Activated naive CD4-positive, alpha-beta T cell treated with anti-CD3 and anti-CD28 coated beads, Interleukin-2, amount 50 U/mL, for 24 hours (primary cell): ENCODE measurements around the gene RNF144A.
"Not testable (repeated sequence)": the region's sequence is repeated elsewhere in the genome, so short reads cannot be mapped to it uniquely, and the experiment has no call there.

Source experiments
- H3K27ac Mint-ChIP-seq: one replicate; pipeline ENCODE4 v1.8.0; 2021; ENCODE audit warnings: mild to moderate bottlenecking, mixed read lengths
- H3K27me3 Mint-ChIP-seq: one replicate; pipeline ENCODE4 v1.8.0; 2021; ENCODE audit warnings: mixed read lengths
- H3K36me3 Mint-ChIP-seq: one replicate; pipeline ENCODE4 v1.8.0; 2021; ENCODE audit warnings: mixed read lengths
- H3K4me1 Mint-ChIP-seq: one replicate; pipeline ENCODE4 v1.8.0; 2021; ENCODE audit warnings: mixed read lengths
- H3K4me3 Mint-ChIP-seq: one replicate; pipeline ENCODE4 v1.8.0; 2021; ENCODE audit warnings: mild to moderate bottlenecking, mixed read lengths
- H3K9me3 Mint-ChIP-seq: one replicate; pipeline ENCODE4 v1.8.0; 2021; ENCODE audit warnings: mixed read lengths

The RNF144A gene

DNA sequence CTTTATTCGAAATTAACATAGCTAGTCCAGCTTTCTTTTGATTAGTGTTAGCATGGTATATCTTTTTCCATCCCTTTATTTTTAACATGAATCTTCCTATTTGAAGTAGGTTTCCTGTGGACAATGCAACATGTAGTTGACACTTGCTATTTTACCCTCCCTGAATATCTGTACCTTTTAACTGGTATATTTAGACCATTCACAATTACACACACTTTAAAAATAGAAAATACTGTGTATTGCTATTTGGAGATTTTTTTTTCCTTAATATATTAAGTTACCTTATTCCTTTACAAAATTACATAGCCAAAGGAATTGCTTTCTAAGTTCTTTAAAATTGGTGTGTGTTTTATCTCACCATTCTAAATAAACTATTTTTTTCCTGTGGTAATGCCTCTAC, 15.0 kb downstream of the RNF144A start:
- H3K9me3 Mint-ChIP-seq, result no peaks in the 10 kb centered on the region
- peaks cover 15% of the 10 kb centered on the region for H3K36me3 Mint-ChIP-seq
- no peak overlapping the region for H3K27ac Mint-ChIP-seq
- H3K27me3 Mint-ChIP-seq, result no peaks in the 10 kb centered on the region
- peak overlapping the region; percentile 2 for H3K4me3 Mint-ChIP-seq
- H3K4me1 Mint-ChIP-seq, result peaks cover 80% of the 10 kb centered on the region

DNA sequence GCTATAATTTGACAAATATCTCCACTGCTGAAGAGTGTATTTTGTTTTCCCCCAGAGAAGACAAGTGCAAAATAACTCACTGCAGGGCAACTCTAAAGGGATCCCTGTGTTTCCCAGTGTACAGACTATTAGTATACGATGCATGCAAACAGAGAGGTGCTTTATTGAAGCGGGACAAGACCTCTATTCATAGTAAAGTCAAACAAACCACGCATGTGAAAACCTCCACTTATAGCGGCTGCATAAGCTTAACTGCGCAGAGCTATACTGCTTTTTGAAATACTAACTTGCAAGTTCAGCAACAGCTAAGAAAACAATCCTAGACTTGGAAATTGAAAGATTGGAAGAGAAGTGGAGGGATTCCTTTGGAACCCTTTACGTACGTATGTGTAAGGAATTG, 15.6 kb downstream of the RNF144A start:
- Mint-ChIP-seq H3K4me1 (peaks cover 83% of the 10 kb centered on the region), H3K36me3 (peaks cover 14% of the 10 kb centered on the region), H3K27me3 (no peaks in the 10 kb centered on the region), H3K9me3 (no peaks in the 10 kb centered on the region), H3K27ac (peak overlapping the region; percentile 61), H3K4me3 (no peak overlapping the region)

DNA sequence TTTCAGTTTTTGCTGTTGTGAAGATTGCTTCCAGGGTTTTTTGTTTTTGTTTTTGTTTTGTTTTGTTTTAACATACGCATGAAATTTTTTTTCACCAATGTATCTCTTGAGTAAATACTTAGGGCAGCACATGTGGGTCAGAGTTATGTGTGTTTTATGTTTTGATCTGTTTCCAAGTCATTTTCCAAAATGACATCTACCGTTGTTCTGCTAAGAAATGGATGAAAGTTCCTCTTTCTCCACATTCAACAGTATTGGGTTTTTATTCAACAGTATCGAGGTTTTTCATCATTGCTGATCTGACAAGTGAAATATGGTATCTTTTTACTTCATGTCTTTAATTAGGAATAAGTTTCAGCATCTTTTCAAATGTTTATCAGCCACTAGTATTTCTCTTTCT, 16.7 kb downstream of the RNF144A start:
- Mint-ChIP-seq H3K4me3 (peak overlapping the region; percentile 37), H3K36me3 (peaks cover 9% of the 10 kb centered on the region), H3K4me1 (peaks cover 79% of the 10 kb centered on the region), H3K27ac (peak overlapping the region; percentile 77), H3K27me3 (no peaks in the 10 kb centered on the region), H3K9me3 (no peaks in the 10 kb centered on the region)

DNA sequence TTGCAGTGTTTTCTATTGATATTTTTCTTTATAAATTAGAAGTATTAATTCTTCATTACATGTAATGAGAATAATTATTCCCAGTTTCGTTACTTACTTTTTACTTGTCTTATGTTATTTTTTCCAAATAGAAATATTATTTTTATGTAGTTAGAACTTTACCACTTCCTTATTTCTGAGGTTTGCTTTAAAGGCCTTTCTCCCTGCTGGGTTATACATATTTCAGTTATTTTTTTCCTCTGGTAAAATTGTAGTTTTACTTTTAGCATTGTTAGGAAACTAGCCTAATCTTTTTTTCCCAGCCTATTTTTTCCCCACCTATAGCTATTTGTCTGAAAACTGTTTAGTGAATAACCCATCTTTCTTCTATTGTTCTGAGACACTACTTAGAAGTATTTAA, 17.1 kb downstream of the RNF144A start:
- peak overlapping the region; percentile 1 for H3K4me3 Mint-ChIP-seq
- peaks cover 79% of the 10 kb centered on the region for H3K4me1 Mint-ChIP-seq
- peaks cover 9% of the 10 kb centered on the region for H3K36me3 Mint-ChIP-seq
- H3K9me3 Mint-ChIP-seq, result no peaks in the 10 kb centered on the region
- no peak overlapping the region for H3K27ac Mint-ChIP-seq
- no peaks in the 10 kb centered on the region for H3K27me3 Mint-ChIP-seq

DNA sequence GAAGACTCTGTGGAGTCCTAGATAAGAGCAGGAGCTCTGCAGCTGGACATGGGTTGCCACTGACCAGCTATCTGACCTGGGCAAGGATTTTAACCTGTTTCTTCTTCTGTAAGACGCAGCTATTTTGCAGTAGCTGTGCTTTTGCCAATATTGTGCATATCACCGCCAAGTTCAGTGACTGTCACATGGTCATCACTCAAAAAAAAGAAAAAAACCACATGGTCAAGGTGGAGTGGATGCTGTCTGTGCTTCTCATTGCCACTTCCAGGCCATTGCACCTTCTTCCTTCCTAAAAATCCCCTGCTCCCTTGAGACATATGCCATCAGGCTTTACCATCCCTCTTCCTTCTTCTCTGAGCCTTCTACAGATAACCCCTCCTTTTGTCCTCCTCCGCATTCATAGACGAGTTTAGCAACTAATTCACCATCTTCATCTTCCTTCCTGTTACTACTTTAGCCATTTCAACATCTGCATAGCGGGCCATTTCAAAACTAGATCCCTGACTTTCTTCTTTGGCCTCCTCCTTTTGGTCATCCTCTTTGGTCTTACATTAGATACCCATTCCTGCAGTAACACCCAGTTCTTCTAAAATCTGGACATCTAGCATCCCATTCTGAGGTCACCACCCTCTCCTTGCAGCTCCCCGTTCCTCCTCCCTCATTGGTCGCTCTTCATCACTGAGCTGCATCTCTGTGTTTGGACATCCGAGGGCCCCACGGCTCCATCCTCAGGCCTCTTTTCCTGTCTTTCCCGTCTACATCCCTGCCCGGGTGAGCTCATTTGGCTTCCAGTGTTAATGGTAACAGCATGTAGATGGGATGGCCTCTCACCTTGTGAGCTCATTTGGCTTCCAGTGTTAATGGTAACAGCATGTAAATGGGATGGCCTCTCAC, 17.8 kb downstream of the RNF144A start:
- H3K4me3 Mint-ChIP-seq, result peak overlapping the region; percentile 1
- H3K9me3 Mint-ChIP-seq, result no peaks in the 10 kb centered on the region
- no peak overlapping the region for H3K27ac Mint-ChIP-seq
- no peaks in the 10 kb centered on the region for H3K27me3 Mint-ChIP-seq
- H3K4me1 Mint-ChIP-seq, result peaks cover 75% of the 10 kb centered on the region
- peaks cover 9% of the 10 kb centered on the region for H3K36me3 Mint-ChIP-seq

DNA sequence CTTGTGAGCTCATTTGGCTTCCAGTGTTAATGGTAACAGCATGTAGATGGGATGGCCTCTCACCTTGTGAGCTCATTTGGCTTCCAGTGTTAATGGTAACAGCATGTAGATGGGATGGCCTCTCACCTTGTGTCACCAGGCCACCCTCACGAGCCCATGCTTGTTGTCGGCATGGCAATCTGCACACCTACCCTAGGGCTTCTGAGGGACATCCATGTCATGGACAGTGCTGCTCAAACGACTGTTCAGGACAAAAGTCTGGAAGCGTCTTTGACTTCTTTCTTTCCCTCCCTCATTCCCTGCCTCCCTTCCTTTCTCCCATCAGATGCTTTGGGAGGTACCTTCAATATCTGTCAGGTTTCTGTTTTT, 18.4 kb downstream of the RNF144A start:
- H3K36me3 Mint-ChIP-seq, H3K4me3 Mint-ChIP-seq, H3K27me3 Mint-ChIP-seq, H3K9me3 Mint-ChIP-seq: not testable (repeated sequence)
- H3K4me1 Mint-ChIP-seq, result peaks cover 74% of the 10 kb centered on the region
- H3K27ac Mint-ChIP-seq, result peak overlapping the region; percentile 19

DNA sequence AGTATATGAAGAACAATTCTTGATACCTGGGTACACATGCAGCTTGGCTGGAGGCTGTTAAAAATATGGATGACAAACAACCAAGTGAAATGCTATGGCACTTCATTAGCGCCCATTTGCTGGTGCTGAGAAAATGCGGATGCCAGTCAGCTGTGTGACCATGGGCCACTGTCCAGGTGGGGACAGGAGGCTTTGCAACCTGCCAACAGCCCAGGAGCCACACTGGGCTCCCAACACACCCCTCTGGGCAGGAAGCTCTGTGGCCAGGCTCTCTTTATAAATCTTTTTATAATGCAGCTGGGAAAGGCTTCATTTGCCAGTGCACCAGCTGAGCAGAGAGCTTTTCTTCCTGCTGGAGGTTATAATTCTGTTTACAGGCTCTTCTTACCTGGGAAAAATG, 19.9 kb downstream of the RNF144A start:
- H3K36me3 Mint-ChIP-seq, result peaks cover 13% of the 10 kb centered on the region
- no peaks in the 10 kb centered on the region for H3K9me3 Mint-ChIP-seq
- H3K27ac Mint-ChIP-seq, result no peak overlapping the region
- peaks cover 81% of the 10 kb centered on the region for H3K4me1 Mint-ChIP-seq
- no peak overlapping the region for H3K4me3 Mint-ChIP-seq
- no peaks in the 10 kb centered on the region for H3K27me3 Mint-ChIP-seq

DNA sequence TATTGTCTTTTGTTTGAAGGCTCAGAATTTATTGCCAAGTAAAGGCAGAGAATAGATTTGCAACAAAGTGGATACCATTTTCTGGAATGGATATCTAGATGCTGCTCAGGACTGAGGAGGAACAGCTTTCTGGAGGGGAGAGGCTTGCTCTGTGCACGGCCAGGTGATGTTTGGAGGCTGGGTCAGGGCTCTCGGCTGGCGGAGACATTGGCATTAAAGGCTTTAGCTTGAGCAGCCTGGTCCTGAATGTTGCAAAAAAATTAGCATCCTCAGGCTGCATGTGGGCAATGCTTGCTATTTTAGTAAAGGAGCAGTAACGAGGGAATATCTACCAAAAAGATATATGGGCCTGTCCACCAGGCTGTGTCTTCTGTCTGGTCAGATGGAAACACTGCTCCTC, 20.4 kb downstream of the RNF144A start:
- Mint-ChIP-seq H3K4me1 (peaks cover 80% of the 10 kb centered on the region), H3K9me3 (no peaks in the 10 kb centered on the region)

DNA sequence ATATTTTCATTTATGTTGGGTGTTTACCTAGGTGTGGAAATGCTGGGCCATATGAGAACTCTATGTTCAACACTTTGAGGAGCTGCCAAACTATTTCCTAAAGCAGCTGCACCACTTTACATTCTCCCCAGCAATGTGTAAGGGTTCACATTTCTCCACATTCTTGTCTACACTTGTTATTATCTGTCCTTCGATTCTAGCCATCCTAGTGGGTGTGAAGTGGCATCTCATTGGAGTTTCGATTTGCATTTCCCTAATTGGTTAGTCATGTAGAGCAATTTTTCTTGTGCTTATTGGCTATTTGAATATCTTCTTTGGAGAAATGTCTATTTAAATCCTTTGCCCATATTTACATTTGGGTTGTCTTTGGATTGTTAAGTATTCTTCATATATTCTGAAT, 21.9 kb downstream of the RNF144A start:
- Mint-ChIP-seq H3K9me3 (no peaks in the 10 kb centered on the region), H3K27ac (no peak overlapping the region), H3K4me3 (no peak overlapping the region), H3K36me3 (peaks cover 22% of the 10 kb centered on the region), H3K27me3 (no peaks in the 10 kb centered on the region), H3K4me1 (peaks cover 78% of the 10 kb centered on the region)

More for the DNA sequence above, 20.4 kb downstream of the RNF144A start:
- Mint-ChIP-seq H3K27me3 (no peaks in the 10 kb centered on the region), H3K27ac (no peak overlapping the region), H3K4me3 (no peak overlapping the region), H3K36me3 (peaks cover 15% of the 10 kb centered on the region)

DNA sequence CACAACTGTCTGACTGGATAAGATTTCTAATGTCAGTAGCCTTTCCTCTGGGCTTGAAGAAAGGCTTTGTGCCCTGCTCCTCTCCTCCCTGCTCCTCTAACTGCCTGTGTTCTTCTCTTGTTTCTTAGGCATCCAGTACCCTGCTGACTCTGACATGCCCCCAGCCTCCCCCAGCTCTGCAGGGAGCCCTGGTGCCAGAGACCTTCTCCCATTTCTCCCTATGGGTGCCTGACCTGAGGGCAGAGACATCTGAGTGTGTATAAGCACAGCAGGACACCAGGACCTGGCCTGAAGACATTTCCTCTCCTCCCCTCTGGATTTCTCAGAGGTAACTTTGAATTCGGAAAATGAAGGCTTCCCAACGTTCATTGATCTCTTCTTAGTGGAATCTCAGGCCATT, 23.6 kb downstream of the RNF144A start:
- no peak overlapping the region for H3K4me3 Mint-ChIP-seq
- H3K27me3 Mint-ChIP-seq, result no peaks in the 10 kb centered on the region
- no peaks in the 10 kb centered on the region for H3K9me3 Mint-ChIP-seq
- H3K36me3 Mint-ChIP-seq, result peaks cover 29% of the 10 kb centered on the region
- no peak overlapping the region for H3K27ac Mint-ChIP-seq
- peaks cover 76% of the 10 kb centered on the region for H3K4me1 Mint-ChIP-seq

DNA sequence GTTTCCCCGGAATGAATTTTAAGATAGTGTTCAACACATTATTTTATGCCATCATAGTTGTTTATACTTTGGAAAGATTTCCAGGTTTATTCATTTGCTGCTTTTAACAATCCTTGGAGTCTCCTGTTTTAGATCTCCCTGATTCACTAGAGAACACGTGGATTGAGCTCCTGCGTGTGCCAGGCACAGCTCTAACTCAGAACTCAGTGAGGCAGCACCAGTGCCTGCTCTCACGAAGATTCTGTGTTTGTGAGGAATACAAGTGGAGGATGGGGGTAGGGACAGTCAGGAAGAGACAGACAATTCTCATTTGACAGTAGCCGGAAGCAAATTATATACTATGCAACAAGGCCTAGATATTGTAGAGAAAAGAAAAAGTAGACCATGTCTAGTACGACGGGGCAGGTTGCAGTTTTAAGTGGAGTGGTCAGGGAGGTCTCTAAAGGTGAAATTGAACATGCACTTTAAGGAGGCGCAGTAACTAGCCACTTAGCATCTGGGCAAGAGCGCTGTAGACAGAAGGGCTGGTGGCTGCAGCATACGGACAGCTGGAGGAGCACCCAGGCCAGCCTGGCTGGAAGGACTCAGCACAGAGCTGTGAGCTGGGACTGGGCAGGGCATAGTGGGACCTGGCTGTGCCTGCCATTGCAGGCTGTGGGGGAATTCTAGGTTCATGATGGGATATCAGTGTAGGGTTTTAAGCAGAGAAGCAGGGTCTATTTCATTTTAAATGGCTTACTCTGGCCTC, 24.3 kb downstream of the RNF144A start:
- Mint-ChIP-seq H3K4me1 (peaks cover 72% of the 10 kb centered on the region), H3K27ac (peak overlapping the region; percentile 43), H3K36me3 (peaks cover 30% of the 10 kb centered on the region), H3K4me3 (no peak overlapping the region), H3K9me3 (no peaks in the 10 kb centered on the region), H3K27me3 (no peaks in the 10 kb centered on the region)

DNA sequence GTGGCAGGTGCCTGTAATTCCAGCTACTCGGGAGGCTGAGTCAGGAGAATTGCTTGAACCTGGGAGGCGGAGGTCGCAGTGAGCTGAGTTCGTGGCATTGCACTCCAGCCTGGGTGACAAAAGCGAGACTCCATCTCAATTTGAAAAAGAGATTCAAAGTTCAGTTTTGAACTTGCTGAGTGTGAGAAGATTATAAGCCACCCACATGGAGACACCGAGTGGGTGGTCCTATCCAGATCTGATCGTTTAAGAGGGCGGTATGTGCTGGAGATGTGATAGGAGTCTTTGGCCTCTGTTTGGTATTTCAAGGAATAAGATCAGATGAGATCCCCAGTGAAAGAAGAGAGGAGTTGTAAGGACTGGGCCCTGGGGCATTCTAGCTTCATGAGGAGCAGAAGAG, 25.6 kb downstream of the RNF144A start:
- H3K9me3 Mint-ChIP-seq, result no peaks in the 10 kb centered on the region
- H3K36me3 Mint-ChIP-seq, result peaks cover 31% of the 10 kb centered on the region
- peaks cover 68% of the 10 kb centered on the region for H3K4me1 Mint-ChIP-seq
- peak overlapping the region; percentile 44 for H3K27ac Mint-ChIP-seq
- no peaks in the 10 kb centered on the region for H3K27me3 Mint-ChIP-seq
- no peak overlapping the region for H3K4me3 Mint-ChIP-seq

DNA sequence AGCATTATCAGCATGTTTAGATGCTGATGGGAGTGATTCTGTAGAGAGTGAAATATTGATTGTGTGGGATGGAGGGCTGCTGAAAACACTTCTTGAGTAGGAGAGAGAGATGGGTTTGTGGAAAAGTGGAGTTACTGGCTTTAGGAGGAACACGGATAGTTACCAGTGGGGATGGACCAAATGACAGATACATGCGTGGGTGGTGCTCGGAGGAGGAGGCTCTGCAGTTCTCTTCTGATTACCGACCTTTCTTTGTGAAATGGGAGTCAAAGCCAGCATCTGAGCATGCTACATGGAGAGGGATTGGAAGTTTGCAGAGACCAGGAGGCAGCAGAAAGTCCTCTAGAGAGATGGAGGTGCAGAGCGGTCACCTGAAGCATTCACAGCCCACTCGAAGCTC, 26.3 kb downstream of the RNF144A start:
- Mint-ChIP-seq H3K36me3 (peaks cover 33% of the 10 kb centered on the region), H3K27me3 (no peaks in the 10 kb centered on the region), H3K4me1 (peaks cover 70% of the 10 kb centered on the region), H3K4me3 (no peak overlapping the region), H3K27ac (no peak overlapping the region), H3K9me3 (no peaks in the 10 kb centered on the region)

DNA sequence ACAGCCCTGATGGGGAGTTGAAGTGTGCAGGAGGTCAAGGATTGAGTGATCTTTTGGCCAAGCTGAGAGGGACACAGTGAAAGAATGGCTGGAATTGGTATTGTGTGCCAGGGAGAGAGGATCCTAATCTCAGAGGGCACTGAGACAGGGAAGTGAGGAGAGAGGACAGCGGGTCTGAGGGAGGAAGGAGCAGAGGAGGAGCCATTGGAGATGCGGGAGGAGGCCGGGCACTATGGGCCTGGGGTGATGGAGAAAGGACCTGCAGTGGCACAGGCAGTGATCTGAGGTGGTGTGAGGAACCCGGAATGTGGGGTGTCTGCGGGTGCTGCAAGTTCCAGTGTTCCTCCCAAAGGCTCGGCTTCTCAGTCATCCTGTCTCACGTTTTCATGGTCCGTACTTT, 26.8 kb downstream of the RNF144A start:
- Mint-ChIP-seq H3K27me3 (no peaks in the 10 kb centered on the region), H3K4me3 (no peak overlapping the region), H3K9me3 (no peaks in the 10 kb centered on the region), H3K27ac (no peak overlapping the region), H3K4me1 (peaks cover 70% of the 10 kb centered on the region), H3K36me3 (peaks cover 33% of the 10 kb centered on the region)

DNA sequence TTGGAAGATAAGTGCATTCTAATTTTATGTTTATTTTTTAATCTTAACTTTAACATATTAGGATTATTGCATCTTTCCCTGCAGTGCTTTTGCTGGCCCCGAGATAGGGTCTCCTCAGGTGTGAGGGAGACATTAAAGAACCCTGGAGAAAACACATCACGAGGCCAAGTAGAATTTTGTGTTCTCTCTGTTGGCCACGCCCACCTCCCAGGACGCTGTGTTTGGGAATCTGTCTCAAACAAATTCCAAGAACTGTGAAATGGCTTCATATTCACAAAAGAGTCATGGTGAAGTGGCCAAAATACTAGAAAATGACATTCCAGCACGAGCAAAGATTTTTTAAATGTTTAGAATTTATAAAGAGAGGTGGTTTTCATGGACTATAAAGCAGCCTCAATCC, 27.3 kb downstream of the RNF144A start:
- no peaks in the 10 kb centered on the region for H3K27me3 Mint-ChIP-seq
- no peak overlapping the region for H3K4me3 Mint-ChIP-seq
- no peaks in the 10 kb centered on the region for H3K9me3 Mint-ChIP-seq
- H3K27ac Mint-ChIP-seq, result peak overlapping the region; percentile 46
- peaks cover 70% of the 10 kb centered on the region for H3K4me1 Mint-ChIP-seq
- H3K36me3 Mint-ChIP-seq, result peaks cover 33% of the 10 kb centered on the region

DNA sequence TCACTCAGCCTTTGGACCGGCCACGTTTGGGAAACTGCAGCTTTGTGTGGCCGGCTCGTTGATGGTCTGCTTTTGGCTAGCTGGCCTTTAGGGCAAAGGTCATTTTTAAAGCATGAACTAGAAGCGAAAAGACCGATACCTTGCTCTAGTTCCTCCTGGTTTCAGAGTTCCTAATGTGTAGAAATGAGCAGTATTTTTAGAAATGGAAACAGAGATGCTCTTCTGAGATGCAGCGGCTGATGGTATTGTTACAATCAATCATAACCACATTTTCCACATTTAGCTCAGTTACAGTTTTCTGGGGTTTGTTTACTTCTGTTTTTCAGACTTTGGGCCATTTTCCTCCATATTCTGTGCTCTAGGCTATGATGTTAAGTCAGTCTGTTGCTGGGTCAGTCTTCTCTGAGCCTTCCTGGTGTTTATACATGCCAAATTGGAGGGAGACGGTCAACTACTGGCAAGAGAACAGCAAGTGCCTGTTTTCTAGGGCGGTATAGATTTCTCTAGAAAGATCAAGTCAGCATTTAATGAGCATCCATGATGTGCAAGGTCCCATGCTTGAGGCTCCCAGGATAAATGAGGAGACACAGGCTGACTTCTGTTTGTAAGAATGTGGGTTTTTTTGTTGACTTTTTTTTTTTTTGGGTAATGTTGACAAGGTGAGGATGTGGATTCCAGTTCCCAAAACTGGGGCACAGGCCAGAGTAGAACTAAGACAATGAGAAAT, 28.0 kb downstream of the RNF144A start:
- H3K36me3 Mint-ChIP-seq, result peaks cover 33% of the 10 kb centered on the region
- H3K4me3 Mint-ChIP-seq, result no peak overlapping the region
- H3K4me1 Mint-ChIP-seq, result peaks cover 73% of the 10 kb centered on the region
- no peaks in the 10 kb centered on the region for H3K27me3 Mint-ChIP-seq
- H3K9me3 Mint-ChIP-seq, result no peaks in the 10 kb centered on the region
- H3K27ac Mint-ChIP-seq, result peak overlapping the region; percentile 91
